ENCODE results near the gene SCRN2.

SCRN2 gene

GRCh38 chr17:47822785-47823184, 18.3 kb downstream of the SCRN2 start:
- no peak overlapping the region for H2AFZ ChIP-seq (ENCODE audit: low read depth)
- 0 out of 2 replicates have a peak overlapping the region, but pooled peaks have one; percentile 45 for H3K9ac ChIP-seq
- H3K4me3 ChIP-seq (IDR thresholded peaks at IDR 0.05; ENCODE audit: insufficient read depth, low read depth, low read length) = no peak overlapping the region
- no peaks in the 10 kb centered on the region for H4K20me1 ChIP-seq (ENCODE audit: insufficient read depth)
- peak overlapping the region; percentile 72; the same call in 1 of the 2 replicates for H3K4me2 ChIP-seq
- H3K4me1 ChIP-seq (ENCODE audit: low read depth, poor library complexity, severe bottlenecking) = peaks cover 23% of the 10 kb centered on the region
- H3K79me2 ChIP-seq (ENCODE audit: insufficient read depth, low read depth) = 0 out of 2 replicates have a peak, but pooled peaks cover 2% of the 10 kb centered on the region
- H3K27me3 ChIP-seq (ENCODE audit: insufficient read depth, low read depth) = no peaks in the 10 kb centered on the region
- peak overlapping the region; percentile 39; the same call in 1 of the 2 replicates for H3K27ac ChIP-seq
- no peak for TF ChIP-seq CTCF (conservative IDR thresholded peaks at IDR 0.05; ENCODE audit: low read depth, low read length)
- no peaks in the 10 kb centered on the region; the same call in 1 of the 2 replicates for H3K36me3 ChIP-seq (ENCODE audit: insufficient read depth)

GRCh38 chr17:47821424-47822391, 19.4 kb downstream of the SCRN2 start, which contains the start of gene OSBPL7:
Gene OSBPL7, minus strand, starts transcription at chr17:47821794. Its CDS starts 1,516 bp downstream, at chr17:47820278.
- no peak within 1 kb of the TSS for H3K4me3 ChIP-seq (IDR thresholded peaks at IDR 0.05; ENCODE audit: insufficient read depth, low read depth, low read length)
- no peak for TF ChIP-seq CTCF (conservative IDR thresholded peaks at IDR 0.05; ENCODE audit: low read depth, low read length)
- peak within 1 kb of the TSS; percentile 39; the same call in 1 of the 2 replicates for H3K27ac ChIP-seq
- H3K36me3 ChIP-seq (ENCODE audit: insufficient read depth) = no peaks in the 10 kb centered on the region; the same call in 1 of the 2 replicates
- no peaks in the 10 kb centered on the region for H3K27me3 ChIP-seq (ENCODE audit: insufficient read depth, low read depth)
- peak within 1 kb of the TSS; percentile 72 for H3K4me2 ChIP-seq
- peaks cover 23% of the 10 kb centered on the region for H3K4me1 ChIP-seq (ENCODE audit: low read depth, poor library complexity, severe bottlenecking)
- H3K9ac ChIP-seq = peak within 1 kb of the TSS; percentile 45; the same call in 1 of the 2 replicates
- H2AFZ ChIP-seq (ENCODE audit: low read depth) = peak within 1 kb of the TSS; percentile 62; the same call in 1 of the 2 replicates
- no peaks in the 10 kb centered on the region for H3K79me2 ChIP-seq (ENCODE audit: insufficient read depth, low read depth)
- no peaks in the 10 kb centered on the region for H4K20me1 ChIP-seq (ENCODE audit: insufficient read depth)

DNA sequence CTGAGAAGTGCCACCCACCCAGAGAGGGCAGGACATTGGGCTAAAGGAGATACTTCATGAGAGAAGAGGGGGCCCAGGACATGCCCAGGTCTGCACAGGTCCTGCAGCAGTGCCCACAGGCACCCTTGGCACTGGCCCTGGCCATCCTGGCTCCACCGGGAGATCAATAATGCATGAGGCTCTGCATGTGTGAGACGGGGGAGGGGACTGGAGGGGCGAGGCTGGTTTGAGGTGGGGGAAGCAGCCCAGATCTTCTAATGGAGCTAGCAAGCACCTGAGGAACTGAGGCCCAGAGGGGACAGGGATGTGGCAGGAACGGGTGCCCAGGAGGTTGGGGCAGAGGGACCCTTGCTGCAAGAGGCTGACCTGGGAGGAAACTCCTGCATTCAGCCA, 20.0 kb downstream of the SCRN2 start:
- Histone ChIP-seq H3K27ac (no peak overlapping the region), H3K4me2 (peak overlapping the region; percentile 72)

More for the DNA sequence above, 20.0 kb downstream of the SCRN2 start:
- Histone ChIP-seq H3K4me1 (ENCODE audit: low read depth, poor library complexity, severe bottlenecking) (peaks cover 23% of the 10 kb centered on the region), H3K79me2 (ENCODE audit: insufficient read depth, low read depth) (no peaks in the 10 kb centered on the region), H3K27me3 (ENCODE audit: insufficient read depth, low read depth) (no peaks in the 10 kb centered on the region), H4K20me1 (ENCODE audit: insufficient read depth) (no peaks in the 10 kb centered on the region), H3K36me3 (ENCODE audit: insufficient read depth) (no peaks in the 10 kb centered on the region; the same call in 1 of the 2 replicates), H3K4me3 (IDR thresholded peaks at IDR 0.05; ENCODE audit: insufficient read depth, low read depth, low read length) (no peak overlapping the region), H3K9ac (peak overlapping the region; percentile 45; the same call in 1 of the 2 replicates), H2AFZ (ENCODE audit: low read depth) (peak overlapping the region; percentile 62; the same call in 1 of the 2 replicates)
- TF ChIP-seq CTCF (conservative IDR thresholded peaks at IDR 0.05; ENCODE audit: low read depth, low read length) = no peak
